MM.1S (cell line): ENCODE results near the gene ATP2A3.
A peak's percentile ranks its signal among the peaks of the same experiment; 100 is the strongest.

Source experiments
- DNase-seq: peaks from one replicate; pipeline ENCODE4 v3.0.0-alpha.2; 2015
- H2AFZ ChIP-seq: fragments of 300-600 bp; sonication (generic); 2 replicates; pipeline ENCODE4 v1.6.0; 2016; ENCODE audit warnings: antibody characterized with exemption, low read length
- H3F3A ChIP-seq: fragments of 300-600 bp; sonication (generic); 2 replicates; pipeline ENCODE4 v1.6.1; 2016; ENCODE audit warnings: mild to moderate bottlenecking, antibody characterized with exemption, low read length, moderate library complexity, mixed read lengths; ENCODE audit not compliant: insufficient read depth
- H3K27ac ChIP-seq: fragments of 300-600 bp; sonication (generic); 2 replicates; pipeline ENCODE4 v1.5.1; 2016; ENCODE audit warnings: mild to moderate bottlenecking, low read length
- H3K27me3 ChIP-seq: fragments of 300-600 bp; sonication (generic); replicated peaks from 2 replicates; pipeline ENCODE4 v1.6.0; 2016; ENCODE audit warnings: low read length; ENCODE audit not compliant: insufficient read depth
- H3K36me3 ChIP-seq: fragments of 300-600 bp; sonication (generic); replicated peaks from 2 replicates; pipeline ENCODE4 v1.6.1; 2016; ENCODE audit warnings: mild to moderate bottlenecking, low read length, mixed read lengths; ENCODE audit not compliant: insufficient read depth
- H3K4me1 ChIP-seq: fragments of 300-600 bp; sonication (generic); 2 replicates; pipeline ENCODE4 v1.6.1; 2016; ENCODE audit warnings: low read length, mixed read lengths
- H3K4me2 ChIP-seq: fragments of 300-600 bp; sonication (generic); 2 replicates; pipeline ENCODE4 v1.6.0; 2016; ENCODE audit warnings: low read depth, low read length
- H3K4me3 ChIP-seq: fragments of 300-600 bp; sonication (generic); 2 replicates; pipeline ENCODE4 v1.5.1; 2016; ENCODE audit warnings: low read length, mixed read lengths
- H3K79me2 ChIP-seq: fragments of 300-600 bp; sonication (generic); 2 replicates; pipeline ENCODE4 v1.6.1; 2016; ENCODE audit warnings: mixed run types, low read length, mixed read lengths
- H3K9ac ChIP-seq: fragments of 300-600 bp; sonication (generic); 2 replicates; pipeline ENCODE4 v1.6.1; 2016; ENCODE audit warnings: low read length, mixed read lengths
- H3K9me2 ChIP-seq: fragments of 300-600 bp; sonication (generic); replicated peaks from 2 replicates; pipeline ENCODE4 v1.6.1; 2016; ENCODE audit warnings: mild to moderate bottlenecking, low read length, mixed read lengths; ENCODE audit not compliant: insufficient read depth
- H3K9me3 ChIP-seq: fragments of 300-600 bp; sonication (generic); replicated peaks from 2 replicates; pipeline ENCODE4 v1.6.1; 2016; ENCODE audit warnings: mild to moderate bottlenecking, low read length, mixed read lengths; ENCODE audit not compliant: insufficient read depth
- H4K20me1 ChIP-seq: fragments of 300-600 bp; sonication (generic); 2 replicates; pipeline ENCODE4 v1.6.1; 2016; ENCODE audit warnings: mild to moderate bottlenecking, low read length, moderate library complexity, mixed read lengths; ENCODE audit not compliant: insufficient read depth
- CTCF ChIP-seq: fragments of 300-600 bp; sonication (generic); IDR thresholded peaks from 2 replicates; pipeline ENCODE4 v1.5.1; 2016; ENCODE audit warnings: antibody characterized with exemption, low read length, mixed read lengths
- EZH2 ChIP-seq: fragments of 300-600 bp; sonication (generic); optimal IDR thresholded peaks from 2 replicates; pipeline ENCODE3; 2017; ENCODE audit warnings: low read depth, mild to moderate bottlenecking, antibody characterized with exemption, low read length, mixed read lengths
- EZH2phosphoT487 ChIP-seq: fragments of 300-600 bp; sonication (generic); IDR thresholded peaks from 2 replicates; pipeline ENCODE4 v1.6.1; 2018; ENCODE audit warnings: antibody characterized with exemption, low read length

The ATP2A3 gene

GRCh38 chr17:3966720-3967363 lies 2.6 kb upstream of the ATP2A3 start:
- H3F3A ChIP-seq = peaks cover 28% of the 10 kb centered on the region
- H3K9ac ChIP-seq = no peak overlapping the region
- no peaks in the 10 kb centered on the region for H3K9me2 ChIP-seq
- H3K4me1 ChIP-seq = peaks cover 15% of the 10 kb centered on the region
- H3K27ac ChIP-seq = no peak overlapping the region
- no peak overlapping the region for H3K4me3 ChIP-seq
- TF ChIP-seq CTCF = no peak
- TF ChIP-seq EZH2 = no peak
- TF ChIP-seq EZH2phosphoT487 = no peak
- DNase-seq = no peak
- H3K36me3 ChIP-seq = no peaks in the 10 kb centered on the region
- no peak overlapping the region for H3K4me2 ChIP-seq
- no peaks in the 10 kb centered on the region for H4K20me1 ChIP-seq
- H3K27me3 ChIP-seq = no peaks in the 10 kb centered on the region
- H3K9me3 ChIP-seq = no peaks in the 10 kb centered on the region
- H3K79me2 ChIP-seq = peaks cover 21% of the 10 kb centered on the region
- H2AFZ ChIP-seq = no peak overlapping the region

GRCh38 chr17:3965118-3965800 lies 1.0 kb upstream of the ATP2A3 start:
- H2AFZ ChIP-seq = peak overlapping the region; percentile 97
- peak; percentile 81 for DNase-seq
- H3K9ac ChIP-seq = peak overlapping the region; percentile 59; the same call in 1 of the 2 replicates
- H3K4me3 ChIP-seq = peak overlapping the region; percentile 76
- peaks cover 32% of the 10 kb centered on the region for H3F3A ChIP-seq
- no peaks in the 10 kb centered on the region for H4K20me1 ChIP-seq
- H3K4me1 ChIP-seq = peaks cover 28% of the 10 kb centered on the region
- TF ChIP-seq EZH2phosphoT487 = no peak
- no peak for TF ChIP-seq EZH2
- TF ChIP-seq CTCF = no peak
- H3K27ac ChIP-seq = peak overlapping the region; percentile 75; the same call in 1 of the 2 replicates
- no peaks in the 10 kb centered on the region for H3K9me3 ChIP-seq
- H3K36me3 ChIP-seq = no peaks in the 10 kb centered on the region
- H3K27me3 ChIP-seq = no peaks in the 10 kb centered on the region
- no peaks in the 10 kb centered on the region for H3K9me2 ChIP-seq
- H3K4me2 ChIP-seq = peak overlapping the region; percentile 100
- H3K79me2 ChIP-seq = peaks cover 36% of the 10 kb centered on the region

DNA sequence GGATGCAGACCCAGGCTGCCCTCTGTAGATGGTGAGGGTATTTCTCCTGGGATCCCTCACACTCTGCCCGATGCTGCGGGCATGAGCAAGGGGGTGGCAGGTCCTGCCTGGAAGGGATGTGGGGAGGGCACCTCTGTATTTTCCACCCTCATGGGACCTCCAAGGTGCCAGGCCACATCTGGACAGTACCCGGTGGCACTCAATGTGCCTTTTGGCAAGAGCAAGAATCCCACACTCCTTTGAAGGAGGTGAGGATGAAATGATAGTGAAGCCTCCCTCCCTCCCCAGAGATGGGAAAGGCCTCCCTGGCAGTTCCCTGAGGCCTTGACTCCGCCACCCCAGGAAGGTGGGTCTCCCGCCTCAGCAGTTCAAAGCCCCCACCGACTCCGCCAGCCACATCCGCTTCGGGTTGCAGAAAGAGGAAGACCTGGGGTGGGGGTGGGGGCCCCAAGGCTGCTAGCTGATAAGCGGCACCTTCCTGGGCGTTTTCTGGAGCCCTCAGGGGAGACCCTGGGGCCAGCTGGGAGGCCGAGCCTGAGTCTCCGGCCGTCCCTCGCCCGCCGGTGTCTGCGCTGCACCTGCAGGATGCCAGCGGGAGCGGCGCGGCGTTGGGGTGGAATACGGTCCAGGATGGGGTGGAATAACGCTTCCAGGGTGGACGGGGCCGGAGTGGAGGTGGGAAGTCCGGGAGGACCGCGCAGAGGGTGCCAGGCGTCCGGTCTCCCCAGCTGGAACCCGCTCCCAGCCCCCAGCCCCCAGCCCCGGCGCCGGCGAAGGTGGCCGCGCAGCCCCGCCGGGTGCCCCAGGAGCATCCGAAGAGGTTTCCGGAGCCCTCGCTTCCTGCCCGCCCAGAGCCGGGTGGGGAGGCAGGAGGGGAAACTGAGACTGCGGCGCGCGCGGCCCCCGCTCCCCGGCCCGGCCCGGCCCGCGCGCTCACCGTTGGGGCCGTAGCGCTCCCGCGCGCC lies 718 bp downstream of the ATP2A3 start:
- H3K9me3 ChIP-seq = no peaks in the 10 kb centered on the region
- peaks cover 36% of the 10 kb centered on the region for H3K4me1 ChIP-seq
- peaks cover 51% of the 10 kb centered on the region for H3K79me2 ChIP-seq
- peaks cover 32% of the 10 kb centered on the region for H3F3A ChIP-seq
- H3K9me2 ChIP-seq = no peaks in the 10 kb centered on the region
- peak overlapping the region; percentile 93 for H3K4me2 ChIP-seq
- peak overlapping the region; percentile 36; the same call in 1 of the 2 replicates for H2AFZ ChIP-seq
- TF ChIP-seq EZH2phosphoT487 (no peak), CTCF (no peak), EZH2 (no peak)
- peak; percentile 73 for DNase-seq
- peak overlapping the region; percentile 87 for H3K9ac ChIP-seq
- H3K27me3 ChIP-seq = no peaks in the 10 kb centered on the region
- peak overlapping the region; percentile 92 for H3K27ac ChIP-seq
- H3K4me3 ChIP-seq = peak overlapping the region; percentile 74
- H3K36me3 ChIP-seq = no peaks in the 10 kb centered on the region
- no peaks in the 10 kb centered on the region for H4K20me1 ChIP-seq
